Fibroblast of villous mesenchyme (primary cell): ENCODE data around the gene COLEC11. TPM values are rescaled to one million over a fixed set of nuclear protein-coding genes. Genes with fewer than 3 reads are reported as not detected.

ENCODE experiments used
- DNase-seq: peaks from one replicate; pipeline ENCODE4 v3.0.0-alpha.2; 2010; ENCODE audit warnings: low read depth
- H3K4me3 ChIP-seq: 2 replicates; pipeline ENCODE4 v1.5.1; 2011; ENCODE audit warnings: low read depth, mild to moderate bottlenecking, low read length
- total RNA-seq: library from RNA; depleted of rRNA; stranded (reverse); fragments of >200 nt; gene quantifications from 2 replicates; pipeline ENCODE4 v1.2.3, GENCODE V29; 2012
- TF ChIP-seq, protein P1 (sequence below): IDR thresholded peaks from 2 replicates; pipeline ENCODE4 v1.5.1; 2012; ENCODE audit warnings: low read depth, mild to moderate bottlenecking, low read length; ENCODE audit not compliant: insufficient read depth

COLEC11 gene
- total RNA-seq, 1 donor, result 0.43 TPM

DNA sequence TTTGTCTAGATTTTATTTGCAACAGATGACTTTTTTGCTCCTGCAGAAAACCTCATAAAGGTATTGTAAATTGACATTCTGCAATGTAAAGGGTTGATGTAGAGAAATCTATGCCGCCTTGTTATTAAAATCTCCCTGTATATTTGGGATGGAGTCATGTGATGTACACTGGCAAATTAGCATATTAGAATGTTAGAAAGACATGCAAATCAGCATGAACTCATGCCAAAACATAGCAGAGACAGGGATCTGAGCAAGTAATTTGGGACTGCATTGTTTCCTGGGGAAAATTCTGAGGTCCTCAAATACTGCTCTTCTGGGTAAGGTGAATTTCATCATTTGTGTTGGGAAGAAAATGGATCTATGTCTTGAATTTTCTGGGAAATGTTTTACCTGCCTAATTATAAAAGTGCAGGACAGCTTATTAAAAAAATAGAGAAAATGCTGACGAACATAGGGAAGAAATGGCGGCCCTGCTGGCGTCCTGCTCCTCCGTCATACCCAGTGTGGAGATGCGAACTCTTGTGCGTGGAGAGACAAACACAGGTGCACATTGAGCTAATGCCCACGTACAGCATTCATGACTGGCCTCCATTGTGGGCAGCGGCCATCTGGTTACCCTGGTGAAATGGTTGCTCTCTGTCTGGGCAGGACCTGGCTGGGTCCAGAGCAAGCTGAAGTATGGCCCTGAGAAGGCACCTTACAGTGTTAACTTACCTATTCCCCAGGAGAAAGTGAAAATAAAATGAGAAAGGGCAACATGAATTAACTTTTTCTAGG is 79.3 kb downstream of the COLEC11 start:
- no peak overlapping the region for H3K4me3 ChIP-seq
- TF ChIP-seq, protein P1, sequence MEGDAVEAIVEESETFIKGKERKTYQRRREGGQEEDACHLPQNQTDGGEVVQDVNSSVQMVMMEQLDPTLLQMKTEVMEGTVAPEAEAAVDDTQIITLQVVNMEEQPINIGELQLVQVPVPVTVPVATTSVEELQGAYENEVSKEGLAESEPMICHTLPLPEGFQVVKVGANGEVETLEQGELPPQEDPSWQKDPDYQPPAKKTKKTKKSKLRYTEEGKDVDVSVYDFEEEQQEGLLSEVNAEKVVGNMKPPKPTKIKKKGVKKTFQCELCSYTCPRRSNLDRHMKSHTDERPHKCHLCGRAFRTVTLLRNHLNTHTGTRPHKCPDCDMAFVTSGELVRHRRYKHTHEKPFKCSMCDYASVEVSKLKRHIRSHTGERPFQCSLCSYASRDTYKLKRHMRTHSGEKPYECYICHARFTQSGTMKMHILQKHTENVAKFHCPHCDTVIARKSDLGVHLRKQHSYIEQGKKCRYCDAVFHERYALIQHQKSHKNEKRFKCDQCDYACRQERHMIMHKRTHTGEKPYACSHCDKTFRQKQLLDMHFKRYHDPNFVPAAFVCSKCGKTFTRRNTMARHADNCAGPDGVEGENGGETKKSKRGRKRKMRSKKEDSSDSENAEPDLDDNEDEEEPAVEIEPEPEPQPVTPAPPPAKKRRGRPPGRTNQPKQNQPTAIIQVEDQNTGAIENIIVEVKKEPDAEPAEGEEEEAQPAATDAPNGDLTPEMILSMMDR, result no peak
- DNase-seq, result no peak

DNA sequence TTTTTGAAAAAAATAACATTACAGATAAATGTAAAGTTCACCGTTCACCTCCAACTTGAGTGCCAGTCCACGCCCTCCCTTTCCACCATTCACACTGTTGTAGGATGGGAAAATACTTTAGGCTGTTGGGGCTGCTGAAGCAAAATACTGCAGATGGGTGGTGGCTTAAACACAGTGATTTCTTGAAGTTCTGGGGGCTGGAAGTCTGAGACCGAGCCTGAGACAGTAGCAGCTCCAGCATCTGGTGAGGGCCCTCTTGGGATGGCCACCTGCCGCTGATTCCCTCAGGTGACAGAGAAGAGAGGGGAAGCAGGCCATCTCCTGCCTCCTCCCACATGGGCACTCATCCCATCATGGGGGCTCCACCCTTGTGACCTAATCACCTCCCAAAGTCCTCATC is 80.8 kb downstream of the COLEC11 start:
- DNase-seq, result no peak

DNA sequence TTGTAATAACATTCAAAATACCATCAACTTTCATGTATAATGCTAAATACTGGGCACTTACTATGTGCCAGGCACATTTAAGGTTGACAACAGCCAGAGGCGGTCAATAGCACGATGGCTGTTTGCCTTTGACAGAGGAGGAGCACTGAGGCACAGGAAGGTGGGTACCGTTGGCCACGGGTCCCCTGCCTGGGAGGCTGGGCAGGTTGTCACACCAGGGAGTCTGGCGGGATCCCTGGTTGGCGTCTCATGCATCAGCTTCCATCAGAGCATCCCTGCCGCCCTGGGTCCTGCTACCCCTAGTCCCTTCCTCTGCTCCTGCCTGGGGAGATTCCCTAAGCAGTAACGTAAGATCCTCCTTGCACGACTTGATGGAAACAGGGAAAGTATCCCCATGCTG is 82.5 kb downstream of the COLEC11 start:
- no peak overlapping the region for H3K4me3 ChIP-seq
- no peak for DNase-seq
- TF ChIP-seq, protein P1, result no peak

More for the DNA sequence above, 80.8 kb downstream of the COLEC11 start:
- H3K4me3 ChIP-seq, result no peak overlapping the region
- TF ChIP-seq, protein P1, result no peak

- DNase-seq, result no peak
- H3K4me3 ChIP-seq, result no peak overlapping the region
- TF ChIP-seq, protein P1, result no peak
Measured at GRCh38 chr2:3678212-3678611, 83.3 kb downstream of the COLEC11 start.

- TF ChIP-seq, protein P1, result no peak
- no peak overlapping the region for H3K4me3 ChIP-seq
- DNase-seq, result no peak
Measured at GRCh38 chr2:3679180-3679579, 84.3 kb downstream of the COLEC11 start.

DNA sequence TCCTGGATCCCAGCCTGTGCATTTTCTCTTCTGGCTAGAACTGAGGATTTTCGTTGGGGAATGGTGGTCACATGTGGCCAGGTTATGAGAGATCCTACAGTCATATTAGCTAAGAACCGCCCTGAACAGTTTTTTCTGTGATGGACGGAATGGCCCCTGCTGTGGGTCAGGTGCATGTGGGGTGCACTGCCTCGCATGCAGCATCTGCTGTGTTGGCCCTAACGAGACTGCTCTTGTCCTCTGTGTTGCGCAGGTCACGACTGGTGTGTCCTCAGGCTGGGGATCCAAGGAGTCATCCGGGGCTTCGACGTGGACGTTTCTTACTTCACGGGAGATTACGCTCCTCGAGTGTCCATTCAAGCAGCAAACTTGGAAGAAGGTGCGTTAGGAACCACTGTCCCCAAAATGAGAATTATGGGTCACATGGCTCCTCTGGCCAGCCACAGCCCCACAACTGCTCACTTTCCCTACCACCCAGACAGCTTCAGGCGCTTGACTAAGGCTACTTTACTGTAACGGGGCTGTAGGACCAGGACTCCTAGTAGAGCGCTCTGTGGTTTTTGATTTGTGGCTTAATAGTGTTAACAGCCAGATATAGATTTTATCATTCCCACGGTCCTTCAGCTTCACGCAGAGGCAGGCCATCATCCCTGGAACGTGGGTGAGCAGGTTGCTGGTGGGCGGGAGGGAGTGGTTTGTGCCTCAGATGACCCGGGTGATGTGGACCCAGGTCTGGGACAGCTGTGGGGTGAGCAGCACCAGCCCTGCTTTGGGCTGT is 84.9 kb downstream of the COLEC11 start:
- DNase-seq, result no peak
- no peak overlapping the region for H3K4me3 ChIP-seq
- TF ChIP-seq, protein P1, result no peak
